Dedifferentiated amniotic fluid mesenchymal stem cell (primary cell): Measurements from ENCODE around the gene TNFSF11.
A peak's percentile ranks its signal among the peaks of the same experiment; 100 is the strongest.
"Not testable (repeated sequence)": the region's sequence is repeated elsewhere in the genome, so short reads cannot be mapped to it uniquely, and the experiment has no call there.

Source experiments
- DNase-seq: peaks from one replicate; pipeline ENCODE4 v3.0.0-alpha.2; 2016; ENCODE audit errors: extremely low spot score

TNFSF11 gene

GRCh38 chr13:42574011-42574410 lies at the start of gene TNFSF11:
TSS of gene TNFSF11 (plus strand) at chr13:42574152. CDS start at chr13:42574304, 152 bp downstream.
- DNase-seq: no peak

DNA sequence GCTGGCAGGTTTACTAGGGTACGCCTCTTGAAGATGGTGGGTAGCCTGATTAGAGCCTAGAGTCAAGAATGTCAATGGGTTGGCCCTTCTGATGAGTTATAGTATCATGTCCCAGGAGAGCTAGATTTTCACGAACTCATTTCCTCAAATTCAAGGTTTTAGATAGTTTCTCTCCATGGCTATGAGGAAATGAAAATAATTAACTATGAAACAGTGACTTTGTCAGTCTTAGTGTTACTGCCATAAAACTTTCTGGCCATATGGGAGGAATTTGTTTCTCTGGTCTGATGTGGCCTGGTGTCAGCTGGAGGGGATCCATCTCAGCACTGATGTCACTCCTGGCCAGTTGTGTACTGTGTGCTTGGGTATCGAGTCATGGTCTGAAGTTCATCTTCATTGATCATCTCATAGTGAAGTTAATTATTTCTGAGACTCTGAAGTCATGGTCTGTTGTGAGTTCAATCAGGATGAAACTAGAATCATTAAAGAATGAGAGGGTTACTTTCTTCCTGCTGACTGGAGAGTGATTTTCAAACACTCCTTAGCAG lies 49.4 kb upstream of the TNFSF11 start:
- no peak for DNase-seq

GRCh38 chr13:42525035-42525504 lies 48.9 kb upstream of the TNFSF11 start:
- peak; percentile 16 for DNase-seq

GRCh38 chr13:42526276-42526675 lies 47.7 kb upstream of the TNFSF11 start:
- DNase-seq: no peak

- DNase-seq: no peak
Observed at GRCh38 chr13:42526804-42527203, 47.1 kb upstream of the TNFSF11 start.

DNA sequence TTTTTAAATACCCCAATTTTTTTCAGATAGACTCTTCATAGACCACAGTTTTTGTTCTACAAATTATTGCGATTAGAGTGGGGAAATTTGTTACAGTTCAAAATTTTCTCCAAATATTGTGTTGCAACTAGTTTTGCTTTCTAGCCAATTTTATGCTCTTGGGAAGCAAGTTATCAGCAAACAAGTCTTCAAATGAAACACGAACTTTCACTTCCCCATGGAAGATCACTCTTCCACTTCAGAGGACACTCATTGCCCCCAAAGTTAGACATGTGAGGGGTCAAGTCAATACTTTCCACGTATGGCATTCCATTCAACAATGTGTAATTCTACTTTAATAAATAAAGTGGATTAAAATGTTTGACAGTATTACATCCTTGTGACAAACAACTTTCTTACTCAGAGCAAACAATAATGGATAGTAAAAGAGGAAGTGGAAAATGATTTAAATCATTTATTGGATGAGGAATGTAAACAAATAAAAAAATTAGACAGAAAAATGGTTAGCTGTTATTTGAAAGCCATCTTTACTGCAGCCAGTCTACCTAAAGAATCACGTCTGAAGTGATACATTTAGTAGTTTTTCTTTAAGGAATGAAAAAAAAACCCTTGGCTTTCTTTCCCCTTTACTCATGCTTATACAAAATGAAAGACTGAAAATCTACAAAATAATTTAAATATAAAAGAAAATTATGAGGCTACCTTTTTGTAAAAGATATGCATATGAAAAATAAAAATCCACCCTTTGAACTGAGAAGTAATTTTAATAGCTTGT lies 41.2 kb upstream of the TNFSF11 start:
- no peak for DNase-seq

DNA sequence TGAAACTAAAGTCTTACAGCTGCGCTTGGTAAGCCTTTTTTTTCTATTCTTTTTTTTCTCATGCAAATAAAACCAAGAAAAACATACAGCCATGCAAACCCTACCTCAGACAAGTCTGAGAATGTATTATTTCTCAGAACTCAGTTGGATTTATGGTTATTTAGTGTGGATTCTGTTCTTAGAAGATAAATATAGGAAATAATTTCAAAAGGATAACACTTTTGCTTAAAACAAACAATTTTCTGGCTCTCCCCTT lies 40.7 kb upstream of the TNFSF11 start:
- DNase-seq: no peak

GRCh38 chr13:42534785-42535184 lies 39.2 kb upstream of the TNFSF11 start:
- DNase-seq: no peak

- DNase-seq: no peak
Observed at GRCh38 chr13:42538996-42539395, 35.0 kb upstream of the TNFSF11 start.

DNA sequence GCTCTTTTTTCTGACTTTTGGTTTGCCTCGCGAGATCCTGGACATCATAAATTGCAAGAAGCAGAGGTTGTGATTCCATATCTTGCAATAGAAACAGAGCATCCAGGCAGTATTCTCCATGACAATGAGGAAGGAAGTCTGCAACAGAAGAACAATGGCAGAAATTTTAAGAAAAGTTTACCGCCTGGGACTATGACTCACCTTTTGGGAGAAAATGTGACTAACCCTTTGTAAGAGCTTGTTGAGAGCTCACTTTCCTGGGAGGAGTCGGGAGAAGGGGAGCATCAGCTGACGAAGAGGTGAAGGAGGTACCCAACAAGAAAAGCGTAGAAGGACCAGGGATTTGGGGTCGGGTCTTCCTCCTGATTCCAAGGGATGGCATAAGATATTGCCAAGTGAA lies 34.3 kb upstream of the TNFSF11 start:
- no peak for DNase-seq

DNA sequence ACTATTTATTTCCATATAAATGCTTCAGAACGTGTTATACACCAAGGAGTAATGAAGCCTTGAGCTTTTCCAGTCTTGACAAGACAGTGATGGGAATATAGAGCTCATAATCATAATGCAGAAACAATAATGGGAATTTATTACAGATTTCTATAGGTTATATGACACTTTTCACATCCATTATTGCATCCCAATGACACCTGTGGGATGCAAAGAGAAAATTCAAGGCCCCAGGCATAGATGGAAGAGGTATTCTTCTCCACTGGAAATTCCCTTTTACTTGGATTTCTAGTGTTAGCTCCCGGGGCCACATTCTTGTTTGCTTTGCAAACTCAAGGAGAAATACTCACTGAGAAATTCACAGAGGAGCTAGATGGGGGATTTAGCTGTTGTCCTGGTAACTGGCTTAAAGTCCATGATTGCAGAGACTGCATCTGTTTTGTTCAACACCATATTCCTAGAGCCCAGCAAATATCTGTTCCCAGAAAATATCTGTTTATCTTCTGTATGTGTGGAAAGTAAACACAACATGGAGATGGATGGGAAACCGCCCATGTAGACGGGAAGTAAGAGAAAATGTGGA lies 30.6 kb upstream of the TNFSF11 start:
- no peak for DNase-seq

GRCh38 chr13:42544246-42544926 lies 29.6 kb upstream of the TNFSF11 start:
- no peak for DNase-seq

DNA sequence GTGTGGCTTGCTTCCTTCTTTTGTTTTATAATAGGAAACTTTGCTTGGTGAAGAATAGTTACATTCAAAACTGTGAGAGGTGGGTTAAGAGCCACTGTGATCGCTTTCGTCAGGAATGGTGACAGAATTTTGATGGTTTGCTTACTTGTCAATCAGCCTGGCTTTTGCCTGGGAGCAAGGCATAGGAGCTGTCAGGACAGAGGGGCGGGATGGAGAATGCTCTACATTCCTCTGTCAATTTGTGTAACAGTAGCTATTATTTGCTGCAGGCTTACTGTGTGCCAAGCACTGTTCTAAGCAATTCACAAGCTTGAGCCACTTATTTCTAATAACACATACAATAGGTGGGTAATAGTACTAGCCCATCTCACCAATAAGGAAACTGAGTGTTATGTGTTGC lies 28.1 kb upstream of the TNFSF11 start:
- DNase-seq: no peak

- no peak for DNase-seq
Observed at GRCh38 chr13:42547612-42548011, 26.3 kb upstream of the TNFSF11 start.

DNA sequence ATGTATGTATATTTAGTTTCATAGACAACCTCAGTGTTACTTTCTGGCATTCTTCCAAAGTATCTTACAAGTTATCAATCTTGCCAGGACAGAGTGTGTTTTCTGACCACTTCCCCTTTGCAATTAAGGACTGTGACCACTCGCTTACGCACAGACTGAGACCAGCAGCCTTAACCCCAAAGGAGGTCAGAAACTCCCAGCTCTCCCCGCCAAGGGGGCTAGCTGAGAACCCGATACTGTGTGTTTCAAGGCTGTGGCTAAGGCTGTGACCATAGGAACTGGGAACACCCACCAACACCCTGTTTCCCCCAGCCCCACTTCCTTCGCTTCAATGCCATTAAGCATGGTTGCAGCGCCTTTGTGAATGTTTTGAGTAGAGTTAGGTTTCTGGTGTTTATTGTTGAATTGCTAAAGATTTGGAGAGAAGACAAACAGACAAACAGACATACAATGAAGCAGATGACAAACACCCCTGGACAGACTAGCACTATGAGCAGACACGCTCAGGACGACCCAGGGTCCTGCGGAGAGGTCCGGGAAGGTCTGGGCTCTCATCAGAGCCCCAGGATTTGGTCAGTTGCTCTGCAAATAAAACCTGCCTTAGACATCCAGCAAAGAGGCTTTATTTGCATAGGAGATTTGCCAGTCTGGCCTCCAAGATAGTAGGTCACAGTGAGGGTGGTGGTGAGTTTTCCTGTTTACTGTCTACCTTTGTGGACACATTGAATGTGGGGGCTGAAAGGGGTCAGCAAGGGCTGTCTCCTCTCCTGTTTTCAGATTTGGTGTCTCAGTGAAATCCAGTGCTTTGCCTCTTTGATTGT lies 25.0 kb upstream of the TNFSF11 start:
- no peak for DNase-seq

DNA sequence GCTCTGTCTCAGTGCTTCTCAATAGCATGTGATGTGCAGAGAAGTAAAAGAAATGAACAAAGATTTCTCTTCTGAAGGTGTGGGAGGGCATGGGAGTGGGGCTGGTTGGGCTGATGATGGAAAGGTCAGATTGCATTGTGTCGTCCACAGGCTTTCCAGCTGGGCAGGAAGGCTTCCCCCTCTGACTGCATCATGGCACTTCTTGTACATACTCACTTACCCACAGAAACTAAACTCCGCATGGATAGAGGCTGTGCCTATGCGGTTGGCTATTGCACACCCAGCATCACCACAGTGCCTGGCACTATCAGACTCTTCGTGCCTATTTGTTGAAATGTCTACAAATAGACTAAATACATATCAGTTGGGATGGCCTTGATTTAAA lies 24.4 kb upstream of the TNFSF11 start:
- no peak for DNase-seq

DNA sequence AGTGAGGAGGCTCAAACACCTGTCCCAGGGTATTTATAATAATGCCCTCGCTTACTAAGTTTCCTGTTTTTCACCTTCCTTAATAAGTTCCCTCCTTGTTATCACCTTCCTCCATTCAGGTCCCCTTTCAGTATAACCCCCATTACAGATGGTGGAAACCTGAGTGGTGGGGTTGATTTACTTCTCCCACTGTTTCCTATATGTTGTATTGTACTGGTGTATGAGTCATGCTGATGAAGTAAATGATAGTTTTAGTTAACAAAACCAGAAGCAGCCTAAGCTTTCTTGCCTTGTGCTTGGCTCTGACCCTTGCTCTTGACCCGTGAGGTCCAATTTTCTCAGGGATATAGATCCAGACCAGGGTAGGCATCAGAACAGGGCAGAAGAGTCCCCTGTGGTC lies 22.3 kb upstream of the TNFSF11 start:
- DNase-seq: no peak

GRCh38 chr13:42553098-42554046 lies 20.6 kb upstream of the TNFSF11 start:
- peak; percentile 45 for DNase-seq

GRCh38 chr13:42559057-42559456 lies 14.9 kb upstream of the TNFSF11 start:
- DNase-seq: no peak

DNA sequence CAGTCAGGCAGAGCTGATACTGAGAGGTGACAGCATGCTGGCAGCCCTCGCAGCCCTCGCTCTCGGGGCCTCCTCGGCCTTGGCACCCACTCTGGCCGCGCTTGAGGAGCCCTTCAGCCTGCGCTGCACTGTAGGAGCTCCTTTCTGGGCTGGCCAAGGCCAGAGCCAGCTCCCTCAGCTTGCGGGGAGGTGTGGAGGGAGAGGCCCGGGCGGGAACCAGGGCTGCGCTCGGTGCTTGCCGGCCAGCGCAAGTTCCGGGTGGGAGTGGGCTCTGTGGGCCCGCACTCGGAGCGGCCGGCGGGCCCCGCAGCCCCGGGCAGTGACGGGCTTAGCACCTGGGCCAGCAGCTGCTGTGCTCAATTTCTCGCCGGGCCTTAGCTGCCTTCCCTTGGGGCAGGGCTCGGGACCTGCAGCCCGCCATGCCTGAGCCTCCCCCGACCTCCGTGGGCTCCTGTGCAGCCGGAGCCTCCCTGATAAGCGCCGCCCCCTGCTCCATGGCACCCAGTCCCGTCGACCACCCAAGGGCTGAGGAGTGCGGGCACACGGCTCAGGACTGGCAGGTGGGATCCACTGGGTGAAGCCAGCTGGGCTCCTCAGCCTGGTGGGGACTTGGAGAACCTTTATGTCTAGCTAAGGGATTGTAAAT lies 14.3 kb upstream of the TNFSF11 start:
- DNase-seq: not testable (repeated sequence)
